SK-N-SH treated with all-trans-retinoic acid at 6 μM for 48 hours (cell line): Measurements from ENCODE around the gene PIGM.

Experiments
- BACH2 ChIP-seq: fragments of 250-450 bp; sonication (Bioruptor Pico); IDR thresholded peaks from 2 replicates; pipeline ENCODE4 v1.9.0; 2021; ENCODE audit warnings: mild to moderate bottlenecking, borderline replicate concordance
- CSDC2 ChIP-seq: fragments of 250-450 bp; sonication (Bioruptor Pico); IDR thresholded peaks from 2 replicates; pipeline ENCODE4 v1.5.0; 2020; ENCODE audit warnings: mild to moderate bottlenecking, moderate library complexity
- CSRNP3 ChIP-seq: fragments of 250-450 bp; sonication (Bioruptor Pico); IDR thresholded peaks from 2 replicates; pipeline ENCODE4 v1.5.1; 2021; ENCODE audit warnings: mild to moderate bottlenecking, moderate library complexity
- ZFP30 ChIP-seq: fragments of 450-650 bp; formaldehyde crosslinking; IDR thresholded peaks from 2 replicates; pipeline ENCODE4 v1.5.0; 2022; ENCODE audit warnings: mild to moderate bottlenecking, moderate library complexity

- TF ChIP-seq ZFP30 (CRISPR knock-in tag) (no peak), BACH2 (CRISPR knock-in tag) (no peak), CSDC2 (CRISPR knock-in tag) (no peak), CSRNP3 (no peak)
These were observed 44.5 kb upstream of the PIGM start for GRCh38 chr1:160076295-160076694.
